Epithelial cell of proximal tubule (primary cell): ENCODE results near the gene KIF3C. TPM values are rescaled to one million over a fixed set of nuclear protein-coding genes. Genes with fewer than 3 reads are reported as not detected.

Source experiments
- DNase-seq: peaks from one replicate; pipeline ENCODE4 v3.0.0-alpha.2; 2011; ENCODE audit warnings: low read depth
- H3K4me3 ChIP-seq: 2 replicates; pipeline ENCODE4 v1.5.1; 2011; ENCODE audit warnings: low read depth, mild to moderate bottlenecking, low read length
- CTCF ChIP-seq: conservative IDR thresholded peaks from 2 replicates; pipeline ENCODE4 v1.5.1; 2012; ENCODE audit warnings: low read depth, mild to moderate bottlenecking, low read length
- total RNA-seq: library from RNA; depleted of rRNA; stranded (reverse); fragments of >200 nt; gene quantifications from 2 replicates; pipeline ENCODE4 v1.2.3, GENCODE V29; 2015

Gene KIF3C
- total RNA-seq, 1 donor from 2014 or later, result 30.1 TPM

- H3K4me3 ChIP-seq, result no peak overlapping the region
- no peak for TF ChIP-seq CTCF
- no peak for DNase-seq
These were observed 94.6 kb downstream of the KIF3C start for GRCh38 chr2:25887624-25888242.

GRCh38 chr2:25885933-25886332 lies 96.4 kb downstream of the KIF3C start:
- H3K4me3 ChIP-seq, result no peak overlapping the region
- no peak for TF ChIP-seq CTCF
- DNase-seq, result no peak

- no peak for DNase-seq
- no peak overlapping the region for H3K4me3 ChIP-seq
- TF ChIP-seq CTCF, result no peak
These were observed 100.5 kb downstream of the KIF3C start for GRCh38 chr2:25881764-25882163.

- no peak for TF ChIP-seq CTCF
These were observed 103.1 kb downstream of the KIF3C start for GRCh38 chr2:25879133-25879730.

GRCh38 chr2:25878361-25879132 lies 103.8 kb downstream of the KIF3C start, which contains the start of gene ASXL2:
ASXL2 (minus strand) TSS chr2:25878487; CDS start chr2:25878222, 265 bp downstream.
- TF ChIP-seq CTCF, result no peak
- DNase-seq, result peak; percentile 54
- H3K4me3 ChIP-seq, result peak within 1 kb of the TSS; percentile 97

More at GRCh38 chr2:25879133-25879730, 103.1 kb downstream of the KIF3C start:
- no peak for DNase-seq
- H3K4me3 ChIP-seq, result peak overlapping the region; percentile 97

- peak overlapping the region; percentile 97 for H3K4me3 ChIP-seq
- DNase-seq, result no peak
- TF ChIP-seq CTCF, result no peak
These were observed 104.6 kb downstream of the KIF3C start for GRCh38 chr2:25877431-25878360.
